ENCODE measurements around the gene TMX1.
A peak's percentile ranks its signal among the peaks of the same experiment; 100 is the strongest.
"Not testable (repeated sequence)": the region's sequence is repeated elsewhere in the genome, so short reads cannot be mapped to it uniquely, and the experiment has no call there.

Gene TMX1

GRCh38 chr14:51219473-51220448, 20.3 kb upstream of the TMX1 start:
- in situ Hi-C loops (cut with HindIII; ENCODE audit: low sequenced_read_pairs): loop anchor here (25.0 kb wide), 1 partner anchor 257 kb away; no protein-coding TSS in a partner anchor
- TF ChIP-seq CTCF (IDR thresholded peaks at IDR 0.05; ENCODE audit: low read depth, low read length, missing control alignments): peak; percentile 55
- DNase-seq (ENCODE audit: low read depth): peak; percentile 46
- H3K4me3 ChIP-seq (ENCODE audit: low read depth, low read length): no peak overlapping the region

GRCh38 chr14:51223463-51223862, 16.6 kb upstream of the TMX1 start:
- in situ Hi-C loops (cut with HindIII; ENCODE audit: low sequenced_read_pairs): loop anchor here (25.0 kb wide), 1 partner anchor 261 kb away; no protein-coding TSS in a partner anchor
- not testable (repeated sequence) for H3K4me3 ChIP-seq (ENCODE audit: low read depth, low read length); DNase-seq (ENCODE audit: low read depth)

GRCh38 chr14:51224551-51224950, 15.5 kb upstream of the TMX1 start:
- H3K4me3 ChIP-seq (ENCODE audit: low read depth, low read length): no peak overlapping the region
- in situ Hi-C loops (cut with HindIII; ENCODE audit: low sequenced_read_pairs): loop anchor here (25.0 kb wide), 1 partner anchor 262 kb away; no protein-coding TSS in a partner anchor
- TF ChIP-seq CTCF (IDR thresholded peaks at IDR 0.05; ENCODE audit: low read depth, low read length, missing control alignments): no peak
- no peak for DNase-seq (ENCODE audit: low read depth)

- no peak for TF ChIP-seq CTCF (IDR thresholded peaks at IDR 0.05; ENCODE audit: low read depth, low read length, missing control alignments)
- no peak for DNase-seq (ENCODE audit: low read depth)
- H3K4me3 ChIP-seq (ENCODE audit: low read depth, low read length): no peak overlapping the region
- in situ Hi-C loops (cut with HindIII; ENCODE audit: low sequenced_read_pairs): no loop called here
These were observed 14.3 kb upstream of the TMX1 start for GRCh38 chr14:51225751-51226150.

GRCh38 chr14:51228391-51228790, 11.7 kb upstream of the TMX1 start:
- in situ Hi-C loops (cut with HindIII; ENCODE audit: low sequenced_read_pairs): no loop called here
- TF ChIP-seq CTCF (IDR thresholded peaks at IDR 0.05; ENCODE audit: low read depth, low read length, missing control alignments): no peak
- no peak for DNase-seq (ENCODE audit: low read depth)
- no peak overlapping the region for H3K4me3 ChIP-seq (ENCODE audit: low read depth, low read length)

GRCh38 chr14:51228890-51229289, 11.2 kb upstream of the TMX1 start:
- no peak for TF ChIP-seq CTCF (IDR thresholded peaks at IDR 0.05; ENCODE audit: low read depth, low read length, missing control alignments)
- DNase-seq (ENCODE audit: low read depth): no peak
- in situ Hi-C loops (cut with HindIII; ENCODE audit: low sequenced_read_pairs): no loop called here
- no peak overlapping the region for H3K4me3 ChIP-seq (ENCODE audit: low read depth, low read length)

GRCh38 chr14:51236314-51236713, 3.7 kb upstream of the TMX1 start:
- no peak overlapping the region for H3K4me3 ChIP-seq (ENCODE audit: low read depth, low read length)
- no peak for TF ChIP-seq CTCF (IDR thresholded peaks at IDR 0.05; ENCODE audit: low read depth, low read length, missing control alignments)
- no peak for DNase-seq (ENCODE audit: low read depth)
- in situ Hi-C loops (cut with HindIII; ENCODE audit: low sequenced_read_pairs): no loop called here
